HG02981 (cell line): ENCODE data around the gene CMTR2.
"Not testable (repeated sequence)": the region's sequence is repeated elsewhere in the genome, so short reads cannot be mapped to it uniquely, and the experiment has no call there.

Source experiments
- ATAC-seq: cut with Tn5 transposase; IDR thresholded peaks from one replicate; pipeline ENCODE4 v1.9.1; 2021; ENCODE audit warnings: mild to moderate bottlenecking, moderate library complexity; ENCODE audit not compliant: unreplicated experiment

Gene CMTR2, protein sequence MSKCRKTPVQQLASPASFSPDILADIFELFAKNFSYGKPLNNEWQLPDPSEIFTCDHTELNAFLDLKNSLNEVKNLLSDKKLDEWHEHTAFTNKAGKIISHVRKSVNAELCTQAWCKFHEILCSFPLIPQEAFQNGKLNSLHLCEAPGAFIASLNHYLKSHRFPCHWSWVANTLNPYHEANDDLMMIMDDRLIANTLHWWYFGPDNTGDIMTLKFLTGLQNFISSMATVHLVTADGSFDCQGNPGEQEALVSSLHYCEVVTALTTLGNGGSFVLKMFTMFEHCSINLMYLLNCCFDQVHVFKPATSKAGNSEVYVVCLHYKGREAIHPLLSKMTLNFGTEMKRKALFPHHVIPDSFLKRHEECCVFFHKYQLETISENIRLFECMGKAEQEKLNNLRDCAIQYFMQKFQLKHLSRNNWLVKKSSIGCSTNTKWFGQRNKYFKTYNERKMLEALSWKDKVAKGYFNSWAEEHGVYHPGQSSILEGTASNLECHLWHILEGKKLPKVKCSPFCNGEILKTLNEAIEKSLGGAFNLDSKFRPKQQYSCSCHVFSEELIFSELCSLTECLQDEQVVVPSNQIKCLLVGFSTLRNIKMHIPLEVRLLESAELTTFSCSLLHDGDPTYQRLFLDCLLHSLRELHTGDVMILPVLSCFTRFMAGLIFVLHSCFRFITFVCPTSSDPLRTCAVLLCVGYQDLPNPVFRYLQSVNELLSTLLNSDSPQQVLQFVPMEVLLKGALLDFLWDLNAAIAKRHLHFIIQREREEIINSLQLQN

GRCh38 chr16:71288890-71289731 lies at the start of gene CMTR2:
CMTR2 (minus strand) TSS chr16:71289402; CDS start chr16:71285920, 3,482 bp downstream.
- peak; percentile 87 for ATAC-seq

- ATAC-seq: no peak
Observed at GRCh38 chr16:71338632-71339031, 49.4 kb upstream of the CMTR2 start.

DNA sequence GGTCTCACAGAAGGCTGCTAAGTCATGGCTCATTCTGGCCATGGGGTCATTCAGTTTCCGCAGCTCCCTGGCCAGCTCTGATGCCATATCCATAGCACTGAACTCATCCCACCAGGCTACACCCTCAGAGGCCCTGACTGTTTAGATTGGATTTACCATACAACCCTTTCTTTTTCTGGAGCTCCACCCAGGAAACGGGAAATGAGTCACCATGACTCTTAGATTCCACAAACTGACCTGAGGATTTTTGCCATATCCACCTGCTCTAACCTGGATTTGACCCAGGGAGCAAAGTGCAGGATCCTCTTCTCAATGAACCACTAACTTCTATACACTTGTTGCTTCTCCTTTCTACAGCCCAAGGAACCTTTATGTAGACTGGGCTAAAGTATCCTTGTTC lies 49.0 kb upstream of the CMTR2 start:
- no peak for ATAC-seq

DNA sequence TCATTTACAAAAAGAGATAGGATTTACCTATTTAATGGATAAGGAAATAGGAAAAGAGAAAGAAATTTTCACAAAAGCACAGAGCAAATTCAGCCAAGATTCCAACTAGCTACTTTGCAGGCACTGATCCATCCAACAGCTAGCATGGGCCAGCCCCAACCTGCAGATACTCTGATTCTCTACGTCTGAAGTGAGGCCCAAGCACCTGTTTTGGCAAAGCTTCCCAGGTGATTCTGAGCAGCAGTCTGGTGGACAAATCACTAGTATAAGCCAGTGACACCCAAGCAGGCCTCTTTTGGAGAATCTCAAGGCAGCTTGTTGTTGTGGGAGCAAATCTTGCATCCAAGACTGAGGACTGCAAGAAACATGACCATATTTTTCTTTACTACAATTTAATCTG lies 48.4 kb upstream of the CMTR2 start:
- no peak for ATAC-seq

DNA sequence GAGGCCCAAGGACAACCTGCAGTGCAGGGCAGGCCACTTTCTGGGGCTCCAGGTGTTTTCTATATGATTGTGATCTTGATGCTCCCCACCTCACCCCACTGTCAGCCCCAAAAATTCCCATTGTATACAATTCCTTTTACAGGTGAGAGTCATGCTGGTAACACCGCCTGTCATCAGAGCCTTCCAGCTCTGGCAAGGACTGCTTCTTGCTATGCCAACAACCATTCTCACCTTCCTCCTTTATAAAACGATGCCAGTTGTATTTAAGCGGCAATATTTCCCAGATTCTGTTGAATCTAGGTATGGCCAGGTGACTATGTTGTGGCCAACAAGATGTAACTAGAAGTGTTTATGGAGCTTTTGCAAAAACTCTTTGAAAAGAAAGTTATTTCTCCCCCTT lies 38.9 kb upstream of the CMTR2 start:
- no peak for ATAC-seq

DNA sequence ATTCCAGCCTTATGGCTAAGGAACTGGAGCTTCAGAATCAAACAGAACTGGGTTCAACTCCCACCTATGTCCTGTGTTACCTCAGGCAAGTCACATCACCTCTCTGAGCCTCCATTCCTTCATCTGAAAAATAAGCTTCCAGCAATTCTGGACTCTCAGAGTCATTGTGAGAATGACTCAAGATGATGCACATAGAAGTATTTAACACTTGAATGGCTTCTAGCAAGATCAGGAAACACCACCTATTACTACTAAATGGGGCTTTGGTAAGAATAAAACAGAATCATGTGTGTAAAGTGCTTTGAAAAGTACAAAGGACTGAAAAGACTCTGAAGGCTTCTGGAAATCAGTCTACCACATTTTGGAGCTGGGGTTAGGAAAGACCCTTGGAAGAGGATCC lies 38.5 kb upstream of the CMTR2 start:
- no peak for ATAC-seq

GRCh38 chr16:71319999-71320398 lies 30.8 kb upstream of the CMTR2 start:
- ATAC-seq: no peak

DNA sequence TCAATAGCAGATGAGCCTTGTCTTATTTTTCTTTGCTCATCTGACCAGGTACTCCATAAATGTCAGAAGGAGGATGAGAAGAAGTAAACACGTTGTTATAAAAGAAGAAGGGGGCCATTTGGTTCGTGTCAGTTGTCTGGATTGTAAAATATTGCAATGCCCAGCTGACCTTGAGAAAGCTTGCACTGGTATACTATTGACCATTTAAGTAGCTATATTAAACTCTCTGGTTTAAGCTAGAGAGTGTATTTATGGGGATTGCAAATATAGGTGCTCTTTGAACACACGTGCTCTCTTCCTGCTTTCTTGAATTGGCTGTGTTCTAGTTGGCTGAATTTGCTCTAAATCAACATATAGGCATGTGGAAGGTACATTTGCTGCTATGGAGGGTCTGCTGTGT lies 26.1 kb upstream of the CMTR2 start:
- ATAC-seq: no peak

DNA sequence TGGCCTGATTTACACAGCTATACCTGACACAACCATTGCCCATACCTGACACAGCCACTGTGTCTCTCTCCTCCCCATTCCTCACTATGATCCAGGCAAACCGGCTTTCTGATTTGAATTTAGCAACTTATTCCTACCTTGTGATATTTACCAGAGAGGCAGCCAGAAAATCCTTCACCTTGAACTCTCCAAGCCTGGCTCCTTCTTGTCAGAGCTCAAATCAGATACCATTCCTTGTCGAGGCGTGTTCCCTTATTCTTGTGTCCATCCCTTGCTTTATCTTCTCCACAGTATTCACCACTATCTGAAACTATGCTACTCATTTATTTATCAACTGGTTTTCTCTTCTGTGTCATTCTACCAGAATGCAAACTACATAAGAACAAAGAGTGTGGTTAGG lies 24.4 kb upstream of the CMTR2 start:
- ATAC-seq: not testable (repeated sequence)

DNA sequence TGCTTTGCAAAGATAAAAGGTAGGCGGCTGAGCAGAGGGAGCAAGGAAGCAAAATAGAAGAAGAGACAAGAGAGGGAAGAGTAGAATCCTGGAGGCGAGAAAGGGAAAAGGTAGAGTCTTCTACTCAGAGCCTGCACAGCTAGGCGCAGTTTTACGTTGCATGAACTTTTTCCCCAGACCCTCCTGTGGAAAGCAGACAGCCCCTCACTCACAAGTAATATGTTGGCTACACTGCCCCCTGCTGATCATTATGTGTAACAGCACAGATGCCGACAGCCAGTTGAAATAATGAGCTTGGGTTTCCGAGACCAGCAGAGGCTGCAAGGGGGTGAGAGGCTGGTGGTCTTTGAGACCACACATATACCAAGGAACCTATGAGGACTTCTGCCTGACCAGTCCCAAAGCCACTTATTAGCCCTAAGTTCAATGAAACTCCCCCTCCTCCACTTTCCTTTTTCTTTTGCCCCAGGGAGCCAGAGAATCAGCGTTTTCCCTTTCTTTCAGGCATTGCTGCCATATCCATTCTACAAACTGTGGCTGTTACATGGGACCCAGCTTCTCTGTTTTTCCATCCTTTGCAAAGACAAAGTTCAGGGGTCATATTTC lies 22.5 kb upstream of the CMTR2 start:
- no peak for ATAC-seq

DNA sequence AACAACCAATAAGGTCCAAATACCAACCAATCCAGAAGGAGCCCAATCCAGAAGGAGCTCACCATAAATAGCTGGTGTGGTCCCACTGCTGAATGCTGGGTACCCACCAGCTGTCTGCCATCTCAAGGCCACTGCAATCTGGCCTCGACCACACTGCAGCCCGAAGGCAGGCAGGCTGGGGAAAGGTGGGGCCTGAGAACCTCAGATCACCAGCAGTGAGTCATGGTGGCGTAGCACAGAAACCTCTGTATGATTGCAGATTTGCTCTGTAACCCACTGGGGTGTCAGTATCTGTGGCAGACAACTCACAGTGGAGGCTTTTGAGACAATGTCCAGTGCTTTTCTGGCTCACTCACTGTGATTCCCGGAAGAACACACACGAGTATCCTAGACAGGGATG lies 14.7 kb upstream of the CMTR2 start:
- ATAC-seq: no peak

DNA sequence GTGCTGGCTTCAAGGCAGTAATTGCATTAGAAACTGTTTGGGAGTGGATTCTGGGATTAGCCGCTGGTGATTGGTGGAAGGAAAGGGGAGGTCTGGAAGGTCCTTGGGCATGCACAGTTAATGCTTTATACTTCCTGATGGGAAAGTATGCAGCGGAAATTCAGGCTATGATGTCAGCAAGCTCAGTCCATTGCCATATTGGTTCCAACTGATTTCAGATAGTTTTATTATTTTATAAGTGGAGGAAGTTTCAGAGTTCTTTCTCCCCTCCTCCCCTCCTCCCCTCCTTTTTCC lies 8.1 kb upstream of the CMTR2 start:
- no peak for ATAC-seq

DNA sequence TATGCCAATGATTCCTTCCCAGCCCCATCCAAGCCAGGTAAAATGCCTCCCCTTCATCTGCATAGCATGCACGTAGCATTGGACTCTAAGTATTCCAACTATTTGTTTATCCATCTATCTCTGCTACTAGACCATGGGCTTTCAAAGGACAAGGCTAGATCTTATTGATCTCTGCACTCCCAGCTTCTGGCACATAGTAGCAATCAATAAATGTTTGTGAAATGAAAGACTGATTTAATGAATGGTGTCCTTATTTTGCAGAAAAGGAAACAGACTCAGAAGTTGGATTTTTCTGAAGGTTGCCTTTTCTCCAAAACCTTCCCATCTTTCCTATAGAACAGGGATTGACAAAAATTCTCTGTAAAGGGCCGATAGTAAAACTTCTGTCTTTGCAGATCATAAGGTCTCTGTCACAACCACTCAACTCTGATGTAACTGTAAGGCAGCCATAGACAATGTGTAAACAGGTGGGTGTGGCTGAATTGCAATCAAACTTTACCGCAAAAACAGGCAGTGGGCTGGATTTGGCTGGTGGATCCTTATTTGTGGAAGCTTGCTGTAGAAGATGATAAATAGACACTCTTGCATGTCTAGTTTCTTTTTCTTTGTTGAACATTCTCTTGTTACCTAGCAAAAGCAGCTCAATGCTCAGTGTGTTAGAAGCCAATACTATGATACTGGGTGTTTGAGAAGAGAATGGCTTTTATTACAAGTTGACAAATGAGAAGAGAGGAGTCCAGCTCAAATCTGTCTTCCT lies 7.6 kb upstream of the CMTR2 start:
- ATAC-seq: no peak

GRCh38 chr16:71295950-71296349 lies 6.7 kb upstream of the CMTR2 start:
- no peak for ATAC-seq

DNA sequence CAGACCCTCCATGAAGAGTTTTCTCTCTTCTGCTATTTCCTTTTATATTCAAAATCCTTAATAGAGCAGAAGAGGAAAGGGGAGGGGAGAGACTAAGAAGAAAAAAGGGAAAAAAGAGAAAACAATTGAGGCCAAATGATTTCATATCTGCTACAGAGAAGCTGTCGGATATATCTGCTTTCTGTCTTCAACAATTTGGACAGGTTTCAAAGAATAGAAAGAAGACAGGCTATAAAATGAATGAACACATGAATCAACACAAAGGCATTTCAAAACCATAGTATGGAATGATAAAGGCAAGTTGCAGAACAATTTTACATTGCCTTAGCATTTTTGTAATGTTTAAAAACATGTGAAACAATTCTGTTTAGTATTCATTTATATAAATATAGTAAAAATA lies 4.7 kb upstream of the CMTR2 start:
- ATAC-seq: no peak

DNA sequence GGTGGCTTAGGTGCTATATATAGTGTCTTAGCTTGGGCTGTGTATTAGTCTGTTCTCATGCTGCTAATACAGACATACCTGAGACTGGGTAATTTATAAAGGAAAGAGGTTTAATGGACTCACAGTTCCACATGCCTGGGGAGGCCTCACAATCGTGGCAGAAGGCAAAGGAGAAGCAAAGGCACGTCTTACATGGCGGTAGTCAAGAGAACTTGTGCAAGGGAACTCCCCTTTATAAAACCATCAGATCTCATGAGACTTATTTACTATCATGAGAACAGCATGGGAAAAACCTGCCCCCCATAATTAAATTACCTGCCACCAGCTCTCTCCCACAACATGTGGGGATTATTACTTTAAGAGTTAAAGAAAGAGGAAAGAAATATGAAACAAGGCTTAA lies 2.9 kb upstream of the CMTR2 start:
- ATAC-seq: not testable (repeated sequence)

DNA sequence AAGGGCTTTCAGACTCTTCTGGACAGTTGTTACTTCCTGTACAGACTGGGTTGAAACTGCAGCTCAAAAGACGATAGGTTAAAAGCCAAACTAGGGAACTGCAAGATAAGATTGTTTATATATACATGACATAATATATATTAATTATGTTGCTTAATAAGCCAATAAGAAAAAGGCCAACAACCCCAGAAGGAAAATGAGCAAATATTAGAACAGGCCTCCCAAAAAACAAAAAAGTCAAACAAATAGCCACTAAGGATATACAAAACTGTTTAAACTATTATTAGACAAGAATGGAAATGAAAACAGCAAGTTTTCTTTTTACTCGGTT lies 495 bp upstream of the CMTR2 start:
- ATAC-seq: no peak

- ATAC-seq: no peak
Observed at GRCh38 chr16:71288570-71288889, 672 bp downstream of the CMTR2 start.

GRCh38 chr16:71287911-71288310 lies 1.3 kb downstream of the CMTR2 start:
- ATAC-seq: no peak

- ATAC-seq: no peak
Observed at GRCh38 chr16:71287454-71287853, 1.7 kb downstream of the CMTR2 start.

DNA sequence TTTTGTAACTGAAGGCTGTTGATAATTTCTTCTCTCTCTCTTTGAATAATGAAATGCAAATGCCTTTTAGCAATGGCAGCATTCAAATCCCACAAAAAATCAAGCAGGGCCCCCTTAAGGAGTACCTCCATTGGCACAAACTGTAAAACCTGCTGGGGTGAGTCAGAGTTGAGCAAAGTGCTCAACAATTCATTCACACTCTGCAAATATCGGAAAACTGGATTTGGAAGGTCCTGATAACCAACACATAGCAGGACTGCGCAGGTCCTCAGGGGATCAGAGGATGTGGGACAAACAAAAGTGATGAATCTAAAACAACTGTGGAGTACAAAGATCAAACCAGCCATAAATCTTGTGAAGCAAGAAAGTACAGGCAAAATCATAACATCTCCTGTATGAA lies 5.6 kb downstream of the CMTR2 start:
- no peak for ATAC-seq
